C1 segment of cervical spinal cord (tissue), 14 donors: ENCODE results near the gene PRRX2.

Source experiments
- DNase-seq, 14 donors: peaks; one replicate each; lab custom pipeline; 2025; lab: John Stamatoyannopoulos, UW

PRRX2 gene

GRCh38 chr9:129677456-129677855 lies 12.0 kb downstream of the PRRX2 start:
- no peak for DNase-seq

GRCh38 chr9:129678844-129679243 lies 13.4 kb downstream of the PRRX2 start:
- no peak for DNase-seq

GRCh38 chr9:129679537-129679936 lies 14.1 kb downstream of the PRRX2 start:
- no peak for DNase-seq

- no peak for DNase-seq
These were observed 16.5 kb downstream of the PRRX2 start for GRCh38 chr9:129681924-129682323.

- DNase-seq, result no peak
These were observed 16.9 kb downstream of the PRRX2 start for GRCh38 chr9:129682381-129682780.

GRCh38 chr9:129685220-129685932 lies 19.9 kb downstream of the PRRX2 start:
- DNase-seq, result no peak

- no peak for DNase-seq
These were observed 20.4 kb downstream of the PRRX2 start for GRCh38 chr9:129685933-129686259.

GRCh38 chr9:129686736-129687135 lies 21.3 kb downstream of the PRRX2 start:
- DNase-seq, result no peak

GRCh38 chr9:129687391-129687790 lies 21.9 kb downstream of the PRRX2 start:
- DNase-seq, result no peak

GRCh38 chr9:129688285-129689043 lies 23.0 kb downstream of the PRRX2 start:
- DNase-seq, result no peak

- no peak for DNase-seq
These were observed 27.1 kb downstream of the PRRX2 start for GRCh38 chr9:129692534-129692933.

GRCh38 chr9:129693741-129694140 lies 28.3 kb downstream of the PRRX2 start:
- no peak for DNase-seq

GRCh38 chr9:129694243-129694646 lies 28.8 kb downstream of the PRRX2 start:
- DNase-seq, result no peak

- no peak for DNase-seq
These were observed 30.4 kb downstream of the PRRX2 start for GRCh38 chr9:129695870-129696269.

- no peak for DNase-seq
These were observed 31.7 kb downstream of the PRRX2 start for GRCh38 chr9:129696944-129697655.

- no peak for DNase-seq
These were observed 32.3 kb downstream of the PRRX2 start for GRCh38 chr9:129697656-129698253.

- no peak for DNase-seq
These were observed 32.9 kb downstream of the PRRX2 start for GRCh38 chr9:129698254-129698757.

GRCh38 chr9:129701054-129701453 lies 35.6 kb downstream of the PRRX2 start:
- no peak for DNase-seq

GRCh38 chr9:129701549-129701948 lies 36.1 kb downstream of the PRRX2 start:
- DNase-seq, result no peak

GRCh38 chr9:129702589-129703520 lies 37.4 kb downstream of the PRRX2 start:
- no peak for DNase-seq
